Neural cell (in vitro differentiated cells): ENCODE results near the gene JAZF1. TPM values are rescaled to one million over a fixed set of nuclear protein-coding genes. Genes with fewer than 3 reads are reported as not detected.

Experiments
- H2AFZ ChIP-seq: fragments of 200-600, 300-800 bp; sonication (generic), shearing (Covaris generic); 2 replicates; pipeline ENCODE4 v1.6.0; 2014; ENCODE audit warnings: low read depth, mild to moderate bottlenecking, antibody characterized with exemption, low read length, moderate library complexity
- H3F3A ChIP-seq: fragments of 200-600 bp; shearing (Covaris generic); 2 replicates; pipeline ENCODE4 v1.6.1; 2016; ENCODE audit warnings: mild to moderate bottlenecking, moderate library complexity, mixed read lengths, antibody characterized with exemption, low read length; ENCODE audit not compliant: insufficient read depth, poor library complexity, severe bottlenecking
- H3K27ac ChIP-seq: fragments of 200-600, 300-800 bp; sonication (generic), shearing (Covaris generic); 2 replicates; pipeline ENCODE4 v1.5.1; 2014; ENCODE audit warnings: mild to moderate bottlenecking, low read length, moderate library complexity
- H3K27me3 ChIP-seq: fragments of 300-800, 200-600 bp; sonication (generic), shearing (Covaris generic); 2 replicates; pipeline ENCODE4 v1.6.0; 2014; ENCODE audit warnings: mild to moderate bottlenecking, low read depth, low read length, moderate library complexity; ENCODE audit not compliant: insufficient read depth
- H3K36me3 ChIP-seq: fragments of 300-800, 200-600 bp; sonication (generic), shearing (Covaris generic); 2 replicates; pipeline ENCODE4 v1.5.1; 2014; ENCODE audit warnings: mild to moderate bottlenecking, antibody characterized with exemption, low read length, moderate library complexity; ENCODE audit not compliant: insufficient read depth
- H3K4me2 ChIP-seq: fragments of 300-800, 200-600 bp; sonication (generic), shearing (Covaris generic); 2 replicates; pipeline ENCODE4 v1.6.0; 2014; ENCODE audit warnings: mild to moderate bottlenecking, low read length
- H3K4me3 ChIP-seq: fragments of 300-800, 200-600 bp; sonication (generic), shearing (Covaris generic); 2 replicates; pipeline ENCODE4 v1.5.1; 2014; ENCODE audit warnings: mild to moderate bottlenecking, low read length, moderate library complexity
- H3K79me2 ChIP-seq: fragments of 200-600 bp; shearing (Covaris generic); replicated peaks from 2 replicates; pipeline ENCODE4 v1.6.0; 2014; ENCODE audit warnings: mild to moderate bottlenecking, low read length, moderate library complexity; ENCODE audit not compliant: insufficient read depth
- H3K9ac ChIP-seq: fragments of 300-800, 200-600 bp; sonication (generic), shearing (Covaris generic); 2 replicates; pipeline ENCODE4 v1.6.1; 2016; ENCODE audit warnings: mild to moderate bottlenecking, low read length, mixed read lengths
- H3K9me2 ChIP-seq: fragments of 200-600 bp; shearing (Covaris generic); 2 replicates; pipeline ENCODE4 v1.6.1; 2016; ENCODE audit warnings: mild to moderate bottlenecking, low read length, mixed read lengths; ENCODE audit not compliant: insufficient read depth
- H3K9me3 ChIP-seq: fragments of 200-600, 300-800 bp; sonication (generic), shearing (Covaris generic); 2 replicates; pipeline ENCODE4 v1.6.1; 2016; ENCODE audit warnings: mild to moderate bottlenecking, mixed run types, low read length, moderate library complexity, mixed read lengths
- H4K20me1 ChIP-seq: fragments of 200-600 bp; shearing (Covaris generic); 2 replicates; pipeline ENCODE4 v1.6.1; 2016; ENCODE audit warnings: mild to moderate bottlenecking, mixed run types; ENCODE audit not compliant: insufficient read depth
- CTCF ChIP-seq: fragments of 450-650 bp; IDR thresholded peaks from 2 replicates; pipeline ENCODE4 v1.5.1; 2014; ENCODE audit warnings: antibody characterized with exemption, mild to moderate bottlenecking, moderate library complexity; ENCODE audit not compliant: poor library complexity, severe bottlenecking
- EP300 ChIP-seq: fragments of 450-650 bp; conservative IDR thresholded peaks from 2 replicates; pipeline ENCODE4 v1.6.1; 2014; ENCODE audit warnings: antibody characterized with exemption, mild to moderate bottlenecking, moderate library complexity; ENCODE audit not compliant: poor library complexity, severe bottlenecking
- EZH2 ChIP-seq: fragments of 200-600, 300-800 bp; shearing (Covaris generic), sonication (generic); IDR thresholded peaks from 2 replicates; pipeline ENCODE4 v1.6.1; 2014; ENCODE audit warnings: antibody characterized with exemption, low read length, borderline replicate concordance, mild to moderate bottlenecking; ENCODE audit not compliant: insufficient read depth, poor library complexity, severe bottlenecking
- MXI1 ChIP-seq: fragments of 450-650 bp; conservative IDR thresholded peaks from 2 replicates; pipeline ENCODE4 v1.6.1; 2014; ENCODE audit warnings: antibody characterized with exemption, mild to moderate bottlenecking; ENCODE audit not compliant: poor library complexity, severe bottlenecking
- POLR2AphosphoS5 ChIP-seq: IDR thresholded peaks from 2 replicates; pipeline ENCODE4 v1.6.1; 2012
- RAD21 ChIP-seq: fragments of 450-650 bp; conservative IDR thresholded peaks from 2 replicates; pipeline ENCODE4 v1.6.1; 2014; ENCODE audit warnings: antibody characterized with exemption, mild to moderate bottlenecking, moderate library complexity
- REST ChIP-seq: IDR thresholded peaks from 2 replicates; pipeline ENCODE4 v1.6.1; 2012; ENCODE audit warnings: borderline replicate concordance
- SMC3 ChIP-seq: fragments of 450-650 bp; conservative IDR thresholded peaks from 2 replicates; pipeline ENCODE4 v1.6.1; 2014; ENCODE audit warnings: antibody characterized with exemption, mild to moderate bottlenecking, moderate library complexity; ENCODE audit not compliant: poor library complexity
- TAF1 ChIP-seq: IDR thresholded peaks from 2 replicates; pipeline ENCODE4 v1.6.1; 2012; ENCODE audit warnings: low read depth
- polyA plus RNA-seq: library from polyadenylated mRNA; depleted of rRNA; stranded (reverse); fragments of >200 nt; gene quantifications from 2 replicates; pipeline ENCODE4 v1.2.3, GENCODE V29; 2014

JAZF1 gene
- polyA plus RNA-seq, 1 donor from 2014 or later = 29.5 TPM

- Histone ChIP-seq H2AFZ (no peak overlapping the region), H3F3A (no peaks in the 10 kb centered on the region), H3K36me3 (no peaks in the 10 kb centered on the region), H3K27me3 (no peaks in the 10 kb centered on the region), H3K27ac (no peak overlapping the region), H3K9me3 (no peaks in the 10 kb centered on the region), H3K9me2 (no peaks in the 10 kb centered on the region), H3K9ac (no peak overlapping the region), H3K79me2 (peaks cover 12% of the 10 kb centered on the region), H4K20me1 (no peaks in the 10 kb centered on the region), H3K4me2 (no peak overlapping the region), H3K4me3 (no peak overlapping the region)
- TF ChIP-seq TAF1 (no peak), RAD21 (no peak), EP300 (no peak), EZH2 (no peak), MXI1 (no peak), CTCF (no peak), SMC3 (no peak), POLR2AphosphoS5 (no peak), REST (no peak)
Observed at GRCh38 chr7:28174442-28174841, 6.2 kb downstream of the JAZF1 start.

- no peak for TF ChIP-seq RAD21
- TF ChIP-seq TAF1 = no peak
- no peak for TF ChIP-seq REST
- no peak for TF ChIP-seq SMC3
- TF ChIP-seq CTCF = no peak
- TF ChIP-seq MXI1 = no peak
- Histone ChIP-seq H3K9me3 (no peaks in the 10 kb centered on the region), H3K79me2 (peaks cover 6% of the 10 kb centered on the region), H3F3A (no peaks in the 10 kb centered on the region), H3K9ac (no peak overlapping the region), H3K36me3 (no peaks in the 10 kb centered on the region), H3K4me3 (no peak overlapping the region), H2AFZ (no peak overlapping the region), H3K4me2 (no peak overlapping the region), H3K27ac (no peak overlapping the region), H3K9me2 (no peaks in the 10 kb centered on the region), H4K20me1 (no peaks in the 10 kb centered on the region), H3K27me3 (no peaks in the 10 kb centered on the region)
Observed at GRCh38 chr7:28173531-28173930, 7.1 kb downstream of the JAZF1 start.
